GM12891 (cell line): ENCODE data around the gene GMDS.
A peak's percentile ranks its signal among the peaks of the same experiment; 100 is the strongest.

Source experiments
- DNase-seq: peaks from one replicate; pipeline ENCODE4 v3.0.0; 2011; ENCODE audit warnings: low spot score; ENCODE audit not compliant: insufficient read length
- FAIRE-seq: peaks from 2 replicates; lab custom pipeline; 2011; peaks lifted over from hg19 to GRCh38; lab: Jason Lieb, UNC
- PAX5 ChIP-seq: IDR thresholded peaks from 2 replicates; pipeline ENCODE4 v1.6.1; 2011; ENCODE audit warnings: low read length, moderate library complexity, mild to moderate bottlenecking; ENCODE audit not compliant: insufficient read depth, severe bottlenecking
- POLR2A ChIP-seq: IDR thresholded peaks from 2 replicates; pipeline ENCODE4 v1.6.1; 2011; ENCODE audit warnings: low read depth, low read length, control low read depth
- POLR2AphosphoS5 ChIP-seq: IDR thresholded peaks from 2 replicates; pipeline ENCODE4 v1.6.1; 2011; ENCODE audit warnings: low read depth, low read length, control low read depth
- POU2F2 ChIP-seq: IDR thresholded peaks from 2 replicates; pipeline ENCODE4 v1.6.1; 2011; ENCODE audit warnings: low read depth, mild to moderate bottlenecking, control low read depth, low read length, moderate library complexity
- SPI1 ChIP-seq: IDR thresholded peaks from 2 replicates; pipeline ENCODE4 v1.6.1; 2011; ENCODE audit warnings: low read depth, low read length, control low read depth
- TAF1 ChIP-seq: IDR thresholded peaks from 2 replicates; pipeline ENCODE4 v1.6.1; 2011; ENCODE audit warnings: low read depth, low read length, control low read depth

GMDS gene

DNA sequence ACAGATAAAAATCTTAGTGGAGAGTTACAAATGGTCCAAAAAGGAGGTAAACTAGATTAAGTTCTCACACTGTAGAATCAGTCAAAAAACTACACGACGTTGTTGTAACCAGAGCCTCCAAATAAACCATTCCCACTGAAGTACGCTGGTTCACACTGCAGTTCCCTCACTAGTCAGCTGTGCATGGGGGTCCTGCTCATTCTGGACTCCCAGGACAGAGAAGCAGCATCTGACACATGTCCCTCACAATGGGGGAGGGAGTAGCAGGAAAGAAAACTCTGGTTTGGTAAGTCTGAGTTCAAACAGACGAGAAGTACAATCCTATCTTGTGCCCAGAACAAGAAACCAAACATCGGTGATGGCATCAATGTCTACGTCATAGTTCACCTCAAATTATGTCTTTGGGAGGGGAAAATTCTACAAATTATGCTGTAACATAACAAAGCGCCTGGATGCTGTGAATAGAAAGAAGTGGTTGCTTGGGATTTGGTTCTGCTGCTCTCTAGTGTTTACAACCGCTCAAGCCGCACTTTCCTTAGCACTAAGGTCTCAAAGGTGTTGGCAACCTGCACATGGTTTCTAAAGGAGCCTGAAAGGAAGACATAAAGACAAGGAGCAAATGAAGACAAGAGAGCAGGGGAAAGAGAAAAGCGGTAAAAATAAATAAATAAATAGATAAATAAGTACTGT lies 208.0 kb downstream of the GMDS start:
- FAIRE-seq (no peak), DNase-seq (no peak)
- TF ChIP-seq SPI1, result no peak
- no peak for TF ChIP-seq POLR2A
- no peak for TF ChIP-seq TAF1
- TF ChIP-seq POU2F2, result no peak
- no peak for TF ChIP-seq POLR2AphosphoS5
- no peak for TF ChIP-seq PAX5

DNA sequence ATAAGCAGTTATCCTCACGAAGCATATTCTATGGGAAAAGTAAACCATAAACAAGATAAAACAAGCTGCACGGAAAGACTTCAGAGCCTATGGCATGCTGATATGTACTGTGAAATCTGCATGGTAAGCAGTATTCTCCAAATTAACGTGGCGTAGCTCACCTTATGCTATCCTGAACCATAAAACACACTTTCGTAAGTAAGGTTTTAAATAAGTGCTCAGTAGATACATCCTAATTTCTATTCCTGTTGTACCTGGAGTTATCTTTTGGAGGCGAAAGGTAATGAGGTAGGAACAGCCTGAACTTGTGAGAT lies 208.7 kb downstream of the GMDS start:
- no peak for TF ChIP-seq POLR2A
- no peak for TF ChIP-seq PAX5
- no peak for TF ChIP-seq POLR2AphosphoS5
- TF ChIP-seq SPI1, result no peak
- no peak for TF ChIP-seq POU2F2
- no peak for TF ChIP-seq TAF1
- no peak for FAIRE-seq
- DNase-seq, result no peak

DNA sequence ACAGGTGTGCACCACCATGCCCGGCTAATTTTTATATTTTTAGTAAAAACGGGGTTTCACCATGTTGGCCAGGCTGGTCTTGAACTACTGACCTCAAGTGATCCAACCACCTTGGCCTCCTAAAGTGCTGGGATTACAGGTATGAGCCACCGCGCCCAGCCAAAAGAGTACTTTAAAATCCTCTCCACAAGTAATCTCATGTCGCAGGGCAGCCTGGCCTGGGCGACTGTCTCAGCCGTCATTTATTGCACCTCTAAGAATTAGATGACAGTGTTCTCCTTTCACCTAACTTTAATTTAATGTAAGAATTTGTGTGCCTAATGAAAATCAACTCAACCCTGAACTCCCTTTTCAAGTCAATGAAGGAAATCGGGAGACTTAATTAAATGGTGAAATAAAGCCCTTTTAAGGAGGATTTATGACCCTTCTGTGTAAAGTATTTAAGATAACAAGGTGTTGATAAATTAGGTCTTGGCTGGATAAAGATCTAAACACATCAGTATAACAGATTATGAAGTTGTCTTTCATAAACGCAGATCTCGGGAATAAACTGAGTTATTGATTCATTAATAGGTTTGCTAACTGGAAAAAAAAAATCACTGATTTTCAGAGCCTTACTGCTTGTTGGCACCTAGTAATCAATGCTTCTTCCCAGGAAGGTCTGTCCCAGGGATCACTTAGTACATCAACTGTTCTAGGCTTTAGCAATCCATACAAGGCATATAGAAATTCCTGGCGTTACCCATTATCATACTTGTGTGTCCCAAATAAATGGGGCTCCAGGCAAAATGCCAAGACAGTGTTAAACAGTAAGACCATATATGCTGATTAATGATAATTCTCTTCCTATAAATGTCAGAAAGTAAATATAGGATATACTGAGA lies 209.3 kb downstream of the GMDS start:
- DNase-seq, result no peak
- FAIRE-seq, result no peak

DNA sequence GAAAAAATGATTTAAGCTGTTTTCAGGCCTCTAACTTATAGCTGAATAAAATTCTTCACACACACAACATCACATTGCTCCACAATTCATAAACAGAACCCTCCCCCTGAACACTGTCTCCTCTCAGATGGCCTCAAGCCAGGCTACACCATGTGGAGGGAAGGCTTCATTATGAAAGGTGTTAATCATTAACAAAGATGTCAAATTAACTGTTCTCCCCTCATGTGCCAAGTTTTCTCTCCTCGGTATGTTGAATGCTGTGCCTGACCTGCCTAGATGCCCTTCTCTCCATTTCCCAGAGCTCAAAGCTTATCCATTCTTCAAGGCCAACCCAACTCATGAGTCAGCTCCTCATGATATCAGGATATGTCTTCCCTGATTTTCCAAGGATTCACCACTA lies 210.4 kb downstream of the GMDS start:
- DNase-seq (no peak), FAIRE-seq (peak; percentile 40)
- TF ChIP-seq POLR2A (no peak), POU2F2 (no peak), SPI1 (no peak), PAX5 (no peak), TAF1 (no peak), POLR2AphosphoS5 (no peak)

More for the DNA sequence above, 209.3 kb downstream of the GMDS start:
- TF ChIP-seq SPI1 (no peak), POU2F2 (no peak), PAX5 (no peak), POLR2AphosphoS5 (no peak), TAF1 (no peak), POLR2A (no peak)

DNA sequence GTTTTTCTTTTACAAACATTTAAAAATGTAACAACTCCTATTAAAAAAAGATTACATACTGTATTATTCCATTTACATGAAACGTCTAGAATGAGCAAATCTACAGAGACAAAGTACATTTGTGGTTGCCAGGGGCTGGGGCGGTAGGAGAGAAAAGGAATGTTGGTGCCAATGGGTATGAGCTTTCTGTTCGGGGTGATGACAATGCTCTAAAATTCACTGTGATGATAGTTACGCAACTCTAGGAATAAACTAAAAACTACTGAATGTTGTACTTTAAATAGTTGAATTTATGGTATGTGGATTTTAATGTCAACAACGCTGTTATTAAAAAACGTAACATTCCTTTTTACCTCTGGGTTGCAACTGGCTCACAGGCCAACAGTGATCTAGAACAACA lies 211.1 kb downstream of the GMDS start:
- DNase-seq (no peak), FAIRE-seq (no peak)
- TF ChIP-seq POLR2A (no peak), POLR2AphosphoS5 (no peak)

DNA sequence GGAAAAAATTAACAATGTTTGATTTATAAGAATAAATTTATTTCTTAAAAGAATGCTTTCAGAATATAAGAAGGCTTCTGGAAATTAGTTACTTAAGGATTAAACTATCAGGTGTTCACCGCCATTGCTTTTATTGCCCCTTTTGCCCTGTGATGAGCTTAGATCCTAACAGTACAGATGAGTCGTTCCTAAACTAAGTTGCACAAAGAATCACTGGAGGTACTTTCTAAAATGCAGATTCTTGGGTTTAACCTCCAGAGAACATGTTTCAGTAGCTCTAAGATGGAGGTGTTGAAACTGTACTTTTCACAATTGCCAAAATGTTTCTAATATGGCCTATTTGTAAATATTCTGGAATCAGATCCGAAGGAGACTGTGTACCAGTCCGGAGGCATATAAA lies 211.9 kb downstream of the GMDS start:
- no peak for FAIRE-seq
- no peak for DNase-seq
- TF ChIP-seq PAX5, result no peak
- no peak for TF ChIP-seq POU2F2
- TF ChIP-seq SPI1, result no peak
- TF ChIP-seq POLR2A, result no peak
- TF ChIP-seq POLR2AphosphoS5, result no peak
- TF ChIP-seq TAF1, result no peak

DNA sequence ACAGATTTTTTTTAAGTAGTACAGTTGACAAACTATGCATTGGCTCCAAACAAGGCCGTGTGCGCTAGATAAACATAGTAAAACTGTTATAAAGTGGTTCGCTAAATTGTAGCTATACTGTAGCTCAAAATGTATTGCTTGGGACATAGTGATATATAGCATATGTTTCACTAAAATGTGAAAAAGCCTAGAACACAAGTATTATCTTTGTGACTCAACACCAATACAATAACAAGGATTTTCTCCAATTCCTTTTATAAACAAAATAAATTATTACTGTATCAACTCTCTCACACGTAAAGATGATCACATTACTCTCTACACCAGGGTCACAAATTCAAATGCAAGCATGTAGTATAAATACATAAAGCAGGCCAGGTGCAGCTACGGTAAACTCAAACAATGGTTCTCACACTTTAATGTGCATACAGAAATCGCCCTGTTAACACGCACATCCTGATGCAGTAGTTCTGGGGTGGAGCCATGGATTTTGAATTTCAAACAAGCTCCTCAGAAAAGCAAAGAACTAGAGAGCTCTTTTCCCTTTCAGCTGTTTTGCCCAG lies 214.6 kb downstream of the GMDS start:
- FAIRE-seq, result no peak

DNA sequence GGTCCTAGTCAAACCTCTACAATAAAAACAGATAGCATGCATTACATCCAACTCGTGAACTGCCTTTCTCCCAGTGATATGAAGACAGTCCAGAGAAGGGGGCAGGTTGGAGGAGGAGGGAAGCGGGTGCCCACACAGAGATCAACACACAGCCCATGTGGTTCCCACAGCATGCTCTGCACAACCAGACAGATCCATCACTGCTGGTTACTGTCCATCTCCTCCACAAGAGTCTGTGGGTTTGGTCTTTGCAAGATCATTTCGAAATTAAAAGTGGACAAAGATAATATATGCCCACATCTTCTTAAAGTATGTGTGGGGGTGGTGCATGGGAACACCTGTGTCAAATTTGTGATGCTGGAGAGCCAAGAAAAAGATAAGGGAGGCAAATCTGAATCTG lies 215.5 kb downstream of the GMDS start:
- DNase-seq, result no peak
- no peak for FAIRE-seq
- no peak for TF ChIP-seq POLR2AphosphoS5
- no peak for TF ChIP-seq POU2F2
- no peak for TF ChIP-seq POLR2A
- TF ChIP-seq TAF1, result no peak
- TF ChIP-seq SPI1, result no peak
- no peak for TF ChIP-seq PAX5

More for the DNA sequence above, 214.6 kb downstream of the GMDS start:
- no peak for DNase-seq
- no peak for TF ChIP-seq PAX5
- TF ChIP-seq POLR2AphosphoS5, result no peak
- TF ChIP-seq POLR2A, result no peak
- no peak for TF ChIP-seq POU2F2
- no peak for TF ChIP-seq SPI1
- no peak for TF ChIP-seq TAF1

DNA sequence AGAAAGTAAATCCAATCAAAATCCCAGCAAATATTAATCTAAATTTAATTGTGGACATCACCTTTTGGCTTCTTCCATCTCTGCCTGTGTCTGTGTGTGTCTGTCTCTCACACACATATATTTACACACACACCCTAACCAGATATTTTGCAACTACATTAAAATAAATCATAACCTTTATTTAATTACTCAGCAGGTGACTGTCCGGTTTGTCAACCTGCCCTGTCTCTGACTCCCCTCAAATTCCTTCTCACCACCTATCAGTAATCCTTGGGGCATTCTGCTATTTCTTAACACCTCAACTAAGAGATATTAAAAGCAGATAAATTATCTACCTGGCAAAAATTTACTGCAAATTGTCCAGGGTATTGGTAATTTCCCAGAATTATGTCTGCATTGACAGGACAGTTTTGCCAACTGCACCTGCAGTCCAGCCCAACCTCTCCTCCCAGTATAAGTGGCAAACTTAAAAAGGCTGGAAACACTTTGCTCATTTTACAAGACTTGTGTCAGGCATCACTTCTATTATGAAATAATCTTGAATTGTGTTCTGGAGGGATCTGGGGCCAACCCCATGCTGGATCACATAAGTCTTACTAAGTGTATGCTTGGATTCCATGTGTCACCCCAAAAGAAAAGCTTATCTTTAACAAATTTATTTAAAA lies 216.1 kb downstream of the GMDS start:
- TF ChIP-seq POU2F2 (no peak), PAX5 (no peak)
- no peak for FAIRE-seq
- no peak for DNase-seq

DNA sequence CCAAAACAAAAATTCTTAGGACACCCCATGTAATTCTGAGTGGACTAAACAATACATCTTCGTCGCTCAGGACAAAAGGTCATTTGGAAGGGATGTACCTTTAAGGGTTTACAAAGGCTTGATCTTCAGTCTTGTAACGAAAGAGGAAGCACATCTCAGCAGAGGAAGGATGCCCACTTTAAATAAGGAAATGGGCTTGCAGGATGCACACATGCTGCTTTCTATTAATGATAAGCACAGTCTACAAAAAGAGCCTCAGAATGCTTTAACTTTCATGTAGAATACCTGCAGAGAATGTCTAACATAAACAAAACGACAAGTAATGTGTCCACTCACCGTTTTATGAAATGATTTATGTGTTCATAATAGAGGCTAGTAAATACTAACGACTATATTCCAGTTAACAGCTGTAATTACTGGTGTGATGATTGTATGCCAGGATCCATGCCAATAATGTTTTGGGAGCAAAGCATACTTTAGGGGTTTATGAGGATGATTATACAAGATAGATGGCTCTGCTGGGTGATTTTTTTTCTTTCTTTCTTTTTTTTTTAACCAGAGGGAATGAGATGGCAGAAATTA lies 216.9 kb downstream of the GMDS start:
- FAIRE-seq, result peak; percentile 93
- peak; percentile 5 for DNase-seq
- no peak for TF ChIP-seq PAX5
- no peak for TF ChIP-seq POU2F2
- peak; percentile 66 for TF ChIP-seq SPI1
- no peak for TF ChIP-seq POLR2AphosphoS5
